ENCODE data around the gene EMX1. TPM values are rescaled to one million over a fixed set of nuclear protein-coding genes. Genes with fewer than 3 reads are reported as not detected.

The EMX1 gene
- total and polyA plus RNA-seq, 2 of the 13 experiments (the other 11 are each of a cell fraction or from before 2014, with no cell fraction given) = 0.62 to 4.9 TPM

DNA sequence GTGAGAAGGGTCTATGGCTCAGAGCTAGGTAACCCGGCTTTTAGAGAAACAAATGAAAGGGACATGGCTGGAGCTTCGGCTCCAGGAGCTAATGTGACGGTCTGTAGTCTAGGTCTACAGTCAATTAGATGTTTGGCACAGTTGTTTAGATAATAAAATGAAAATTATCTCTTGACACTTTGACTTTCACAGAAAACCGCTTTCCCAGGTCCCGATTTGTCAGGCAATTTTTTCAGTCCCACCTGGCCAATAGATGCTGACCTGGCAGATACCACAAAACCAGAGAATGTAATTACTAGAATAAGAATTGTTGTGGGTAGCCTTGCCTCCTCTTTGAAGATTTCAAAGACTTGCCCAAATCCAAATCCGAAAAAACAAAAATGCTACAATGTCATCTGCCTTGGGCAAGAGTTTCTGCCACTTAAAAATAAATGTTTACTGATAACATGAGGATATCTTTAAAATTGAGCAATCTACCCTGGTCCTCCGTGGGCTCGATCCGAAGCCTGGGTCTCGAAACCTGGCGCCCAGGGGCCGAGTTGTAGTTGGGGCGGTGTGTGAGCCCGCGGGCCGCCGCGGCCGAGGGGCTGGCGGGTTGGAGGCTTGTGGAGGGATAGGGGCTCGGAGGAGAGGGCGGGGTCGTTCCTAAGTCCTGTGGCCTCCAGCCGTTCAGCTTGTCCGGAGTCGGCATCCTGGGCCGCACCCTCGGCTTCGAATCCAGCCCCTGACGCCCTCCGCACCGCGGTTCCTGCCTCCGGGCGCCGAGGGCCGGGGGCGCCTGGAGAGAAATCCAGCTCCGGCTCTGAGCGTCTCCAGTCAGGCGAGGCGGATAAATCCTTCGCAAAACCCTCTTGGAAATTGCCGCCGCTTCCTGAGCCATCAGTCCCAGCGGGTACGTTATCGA is 2.3 kb downstream of the EMX1 start:
- Histone ChIP-seq H3K4me1 (ENCODE audit: insufficient read depth, low read length) (peaks cover 37% of the 10 kb centered on the region), H4K20me1 (ENCODE audit: insufficient read depth, low read length) (no peaks in the 10 kb centered on the region; the same call in 1 of the 2 replicates), H3K9me3 (ENCODE audit: low read length) (no peaks in the 10 kb centered on the region), H3K9ac (ENCODE audit: insufficient read depth, low read depth, low read length) (no peak overlapping the region), H2AFZ (ENCODE audit: low read length) (no peak overlapping the region), H3K4me2 (ENCODE audit: low read depth, low read length) (no peak overlapping the region; the same call in 1 of the 2 replicates), H3K27ac (ENCODE audit: extremely low read length, insufficient read depth, low read length) (no peak overlapping the region), H3K79me2 (ENCODE audit: insufficient read depth, low read length) (no peaks in the 10 kb centered on the region), H3K4me3 (replicated peaks in 1 of 3; ENCODE audit: insufficient read depth in 1 of 3, low read depth in 2 of 3, low read length in 3 of 3) (no peak overlapping the region), H3K27me3 (ENCODE audit: control insufficient read depth in 1 of 2, insufficient read depth in 2 of 2, low read length in 2 of 2) (peaks cover 10 to 89% of the 10 kb centered on the region in 2 experiments; a peak in 4 of 5 replicates), H3K36me3 (replicated peaks in 1 of 2; ENCODE audit: control insufficient read depth in 1 of 2, insufficient read depth in 2 of 2, low read length in 2 of 2) (no peaks in the 10 kb centered on the region)
- FAIRE-seq = no peak
- TF ChIP-seq MAFK (conservative IDR thresholded peaks at IDR 0.05 in 1 of 2, IDR thresholded peaks at IDR 0.05 in 1 of 2; ENCODE audit: low read length in 2 of 2) (peak; percentile 83 to 88), ZFYVE20 (CRISPR knock-in tag; IDR thresholded peaks at IDR 0.05; ENCODE audit: borderline replicate concordance, low read depth) (no peak), ZBTB7A (CRISPR knock-in tag; IDR thresholded peaks at IDR 0.05) (no peak), ZNF451 (CRISPR knock-in tag; IDR thresholded peaks at IDR 0.05) (no peak), MBD4 (IDR thresholded peaks at IDR 0.05; ENCODE audit: borderline replicate concordance, low read length) (no peak), MYC (CRISPR knock-in tag; IDR thresholded peaks at IDR 0.05; ENCODE audit: borderline replicate concordance) (no peak), ZNF333 (CRISPR knock-in tag; IDR thresholded peaks at IDR 0.05; ENCODE audit: borderline replicate concordance) (0 out of 2 replicates have a peak, but pooled peaks have one; percentile 4), CBX2 (IDR thresholded peaks at IDR 0.05; ENCODE audit: low read depth, low read length) (peak; percentile 80; the same call in 1 of the 2 replicates), CBX2 (CRISPR knock-in tag; IDR thresholded peaks at IDR 0.05; ENCODE audit: low read depth) (no peak), MAFF (IDR thresholded peaks at IDR 0.05; ENCODE audit: low read depth, low read length) (peak; percentile 69)
- TF ChIP-seq, protein P1, sequence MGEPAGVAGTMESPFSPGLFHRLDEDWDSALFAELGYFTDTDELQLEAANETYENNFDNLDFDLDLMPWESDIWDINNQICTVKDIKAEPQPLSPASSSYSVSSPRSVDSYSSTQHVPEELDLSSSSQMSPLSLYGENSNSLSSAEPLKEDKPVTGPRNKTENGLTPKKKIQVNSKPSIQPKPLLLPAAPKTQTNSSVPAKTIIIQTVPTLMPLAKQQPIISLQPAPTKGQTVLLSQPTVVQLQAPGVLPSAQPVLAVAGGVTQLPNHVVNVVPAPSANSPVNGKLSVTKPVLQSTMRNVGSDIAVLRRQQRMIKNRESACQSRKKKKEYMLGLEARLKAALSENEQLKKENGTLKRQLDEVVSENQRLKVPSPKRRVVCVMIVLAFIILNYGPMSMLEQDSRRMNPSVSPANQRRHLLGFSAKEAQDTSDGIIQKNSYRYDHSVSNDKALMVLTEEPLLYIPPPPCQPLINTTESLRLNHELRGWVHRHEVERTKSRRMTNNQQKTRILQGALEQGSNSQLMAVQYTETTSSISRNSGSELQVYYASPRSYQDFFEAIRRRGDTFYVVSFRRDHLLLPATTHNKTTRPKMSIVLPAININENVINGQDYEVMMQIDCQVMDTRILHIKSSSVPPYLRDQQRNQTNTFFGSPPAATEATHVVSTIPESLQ (CRISPR knock-in tag; conservative IDR thresholded peaks at IDR 0.05) = no peak
- TF ChIP-seq, protein P2, sequence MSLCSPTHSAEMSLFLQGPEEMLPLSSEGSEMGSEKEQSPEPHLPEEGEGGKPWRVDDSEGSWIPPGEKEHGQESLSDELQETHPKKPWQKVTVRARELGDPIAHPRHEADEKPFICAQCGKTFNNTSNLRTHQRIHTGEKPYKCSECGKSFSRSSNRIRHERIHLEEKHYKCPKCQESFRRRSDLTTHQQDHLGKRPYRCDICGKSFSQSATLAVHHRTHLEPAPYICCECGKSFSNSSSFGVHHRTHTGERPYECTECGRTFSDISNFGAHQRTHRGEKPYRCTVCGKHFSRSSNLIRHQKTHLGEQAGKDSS (CRISPR knock-in tag; IDR thresholded peaks at IDR 0.05; ENCODE audit: borderline replicate concordance, low read depth) = no peak
- TF ChIP-seq, protein P3, sequence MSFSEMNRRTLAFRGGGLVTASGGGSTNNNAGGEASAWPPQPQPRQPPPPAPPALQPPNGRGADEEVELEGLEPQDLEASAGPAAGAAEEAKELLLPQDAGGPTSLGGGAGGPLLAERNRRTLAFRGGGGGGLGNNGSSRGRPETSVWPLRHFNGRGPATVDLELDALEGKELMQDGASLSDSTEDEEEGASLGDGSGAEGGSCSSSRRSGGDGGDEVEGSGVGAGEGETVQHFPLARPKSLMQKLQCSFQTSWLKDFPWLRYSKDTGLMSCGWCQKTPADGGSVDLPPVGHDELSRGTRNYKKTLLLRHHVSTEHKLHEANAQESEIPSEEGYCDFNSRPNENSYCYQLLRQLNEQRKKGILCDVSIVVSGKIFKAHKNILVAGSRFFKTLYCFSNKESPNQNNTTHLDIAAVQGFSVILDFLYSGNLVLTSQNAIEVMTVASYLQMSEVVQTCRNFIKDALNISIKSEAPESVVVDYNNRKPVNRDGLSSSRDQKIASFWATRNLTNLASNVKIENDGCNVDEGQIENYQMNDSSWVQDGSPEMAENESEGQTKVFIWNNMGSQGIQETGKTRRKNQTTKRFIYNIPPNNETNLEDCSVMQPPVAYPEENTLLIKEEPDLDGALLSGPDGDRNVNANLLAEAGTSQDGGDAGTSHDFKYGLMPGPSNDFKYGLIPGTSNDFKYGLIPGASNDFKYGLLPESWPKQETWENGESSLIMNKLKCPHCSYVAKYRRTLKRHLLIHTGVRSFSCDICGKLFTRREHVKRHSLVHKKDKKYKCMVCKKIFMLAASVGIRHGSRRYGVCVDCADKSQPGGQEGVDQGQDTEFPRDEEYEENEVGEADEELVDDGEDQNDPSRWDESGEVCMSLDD (CRISPR knock-in tag; IDR thresholded peaks at IDR 0.05; ENCODE audit: borderline replicate concordance) = no peak
- TF ChIP-seq, protein P4, sequence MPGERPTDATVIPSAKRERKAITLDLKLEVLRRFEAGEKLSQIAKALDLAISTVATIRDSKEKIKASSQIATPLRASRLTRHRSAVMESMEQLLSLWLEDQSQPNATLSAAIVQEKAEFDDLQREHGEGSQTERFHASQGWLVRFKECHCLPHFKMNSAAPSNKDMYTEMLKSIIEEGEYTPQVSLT (CRISPR knock-in tag; IDR thresholded peaks at IDR 0.05; ENCODE audit: borderline replicate concordance, low read depth) = no peak
- ATAC-seq = no peak
- TSS peak; percentile 49 for BruUV-seq (replicated peaks)
- no peak for DNase-seq (ENCODE audit: low spot score)
- WGBS (ENCODE audit: low lambda C conversion rate) = 80% methylated on average over 48 of the region's 48 CpGs
- ChIA-PET CTCF (ENCODE audit: low intra/inter-chr PET ratio, low total read pairs) (no interaction called here), POLR2A (no interaction called here)
- intact Hi-C loops (cut with micrococcal nuclease; ENCODE audit: unreplicated experiment) (no loop called here), in situ Hi-C loops (cut with HindIII; ENCODE audit: extremely low pct_ligation_motif_present, low pct_unique_long_range_greater_than_20kb) (no loop called here)

All from HepG2 (cell line).